Liver (tissue), 3 donors: Measurements from ENCODE around the gene SPAG16.

ENCODE experiments used
- ATF3 ChIP-seq: IDR thresholded peaks from 2 replicates; pipeline ENCODE4 v1.6.1; 2016; ENCODE audit warnings: antibody characterized with exemption
- CTCF ChIP-seq: fragments of 150-350 bp; IDR thresholded peaks from 2 replicates; pipeline ENCODE4 v1.5.1; 2017; ENCODE audit warnings: improper control_type of control experiment, low read depth, low read length; ENCODE audit not compliant: missing input control
- FOXA2 ChIP-seq: IDR thresholded peaks from 2 replicates; pipeline ENCODE4 v1.6.1; 2016; ENCODE audit warnings: antibody characterized with exemption
- JUND ChIP-seq, 2 donors: IDR thresholded peaks; 2 replicates each; pipeline ENCODE4 v1.6.1; 2016; ENCODE audit warnings: antibody characterized with exemption in 2 of 2
- MAX ChIP-seq: IDR thresholded peaks from 2 replicates; pipeline ENCODE4 v1.6.1; 2016; ENCODE audit warnings: antibody characterized with exemption
- RXRA ChIP-seq, 2 donors: IDR thresholded peaks; 2 replicates each; pipeline ENCODE4 v1.6.1; 2017 to 2018; ENCODE audit warnings: antibody characterized with exemption in 2 of 2, mild to moderate bottlenecking in 1 of 2
- TAF1 ChIP-seq: conservative IDR thresholded peaks from 2 replicates; pipeline ENCODE4 v1.6.1; 2016; ENCODE audit warnings: antibody characterized with exemption, mild to moderate bottlenecking
- YY1 ChIP-seq: IDR thresholded peaks from 2 replicates; pipeline ENCODE4 v1.6.1; 2016; ENCODE audit warnings: antibody characterized with exemption, mild to moderate bottlenecking
- ZBTB33 ChIP-seq: IDR thresholded peaks from 2 replicates; pipeline ENCODE4 v1.6.1; 2016; ENCODE audit warnings: antibody characterized with exemption
- donor health status: healthy.
- donor health status: healthy.

GRCh38 chr2:213934560-213934959 is 650.3 kb downstream of the SPAG16 start:
- TF ChIP-seq CTCF = peak; percentile 52
- no peak for TF ChIP-seq TAF1
- TF ChIP-seq FOXA2 = no peak
- no peak for TF ChIP-seq RXRA (IDR thresholded peaks at IDR 0.05)
- no peak for TF ChIP-seq YY1
- no peak for TF ChIP-seq JUND (IDR thresholded peaks at IDR 0.05)
- TF ChIP-seq ZBTB33 = no peak
- no peak for TF ChIP-seq ATF3
- no peak for TF ChIP-seq MAX
